OCI-M1 (cell line): ENCODE data around the gene TENM4.
A peak's percentile ranks its signal among the peaks of the same experiment; 100 is the strongest.
"Not testable (repeated sequence)": the region's sequence is repeated elsewhere in the genome, so short reads cannot be mapped to it uniquely, and the experiment has no call there.

ENCODE experiments used
- DNase-seq: peaks from one replicate; lab custom pipeline; 2025; lab: John Stamatoyannopoulos, UW

The TENM4 gene

GRCh38 chr11:78642979-78643675 lies 797.7 kb downstream of the TENM4 start:
- no peak for DNase-seq

- DNase-seq, result no peak
These were observed 799.3 kb downstream of the TENM4 start for GRCh38 chr11:78641541-78641940.

GRCh38 chr11:78638704-78639380 lies 802.0 kb downstream of the TENM4 start:
- no peak for DNase-seq

GRCh38 chr11:78637527-78637926 lies 803.3 kb downstream of the TENM4 start:
- DNase-seq, result not testable (repeated sequence)

- peak; percentile 78 for DNase-seq
These were observed 804.9 kb downstream of the TENM4 start for GRCh38 chr11:78635814-78636506.

- no peak for DNase-seq
These were observed 807.1 kb downstream of the TENM4 start for GRCh38 chr11:78633516-78634310.

- peak; percentile 54 for DNase-seq
These were observed 810.1 kb downstream of the TENM4 start for GRCh38 chr11:78630561-78631303.

- no peak for DNase-seq
These were observed 810.7 kb downstream of the TENM4 start for GRCh38 chr11:78630155-78630554.

- DNase-seq, result no peak
These were observed 818.2 kb downstream of the TENM4 start for GRCh38 chr11:78622666-78623065.

- DNase-seq, result no peak
These were observed 820.7 kb downstream of the TENM4 start for GRCh38 chr11:78620159-78620558.

- DNase-seq, result no peak
These were observed 825.1 kb downstream of the TENM4 start for GRCh38 chr11:78615724-78616123.

- DNase-seq, result no peak
These were observed 827.4 kb downstream of the TENM4 start for GRCh38 chr11:78613378-78613813.

GRCh38 chr11:78612721-78613377 lies 828.0 kb downstream of the TENM4 start:
- no peak for DNase-seq

- DNase-seq, result not testable (repeated sequence)
These were observed 831.5 kb downstream of the TENM4 start for GRCh38 chr11:78609321-78609720.

- DNase-seq, result peak; percentile 96
These were observed 833.1 kb downstream of the TENM4 start for GRCh38 chr11:78607696-78608095.

- DNase-seq, result no peak
These were observed 834.2 kb downstream of the TENM4 start for GRCh38 chr11:78606667-78607066.

GRCh38 chr11:78605296-78605695 lies 835.5 kb downstream of the TENM4 start:
- DNase-seq, result no peak

- DNase-seq, result no peak
These were observed 837.0 kb downstream of the TENM4 start for GRCh38 chr11:78603792-78604191.
